ENCODE results near the gene LRRC8C. TPM values are rescaled to one million over a fixed set of nuclear protein-coding genes. Genes with fewer than 3 reads are reported as not detected.

Gene LRRC8C
- total and polyA plus RNA-seq, 10 of the 15 experiments (the other 5 are each of a cell fraction or from before 2014, with no cell fraction given) = 2.3 to 16.3 (median 10.8) TPM

GRCh38 chr1:89631816-89632656, 884 bp upstream of the LRRC8C start:
- RAD21 ChIA-PET (ENCODE audit: unreplicated experiment) = interaction anchor here (0.7 to 12.5 kb wide), 10 partner anchors 20 to 648 kb away, joined by 3 to 302 read pairs (median 4); no protein-coding TSS in a partner anchor
- Histone ChIP-seq H3K36me3 (ENCODE audit: control insufficient read depth in 2 of 2, insufficient read depth in 2 of 2, low read length in 1 of 2) (no peaks in the 10 kb centered on the region), H3K4me2 (ENCODE audit: control insufficient read depth, insufficient read depth) (peak overlapping the region; percentile 56), H3K4me1 (ENCODE audit: control insufficient read depth, insufficient read depth, low read length) (peaks cover 12% of the 10 kb centered on the region), H3K9me3 (replicated peaks; ENCODE audit: control insufficient read depth, insufficient read depth, low read length) (no peaks in the 10 kb centered on the region), H3K4me3 (peak overlapping the region; percentile 88), H4K20me1 (ENCODE audit: control insufficient read depth, insufficient read depth) (no peaks in the 10 kb centered on the region), H2AFZ (ENCODE audit: control insufficient read depth, low read depth, low read length) (peak overlapping the region; percentile 91), H3K27me3 (replicated peaks in 1 of 2; ENCODE audit: control insufficient read depth in 2 of 2, insufficient read depth in 2 of 2, low read length in 1 of 2) (no peaks in the 10 kb centered on the region; a peak in 1 of 4 replicates), H3K79me2 (ENCODE audit: control insufficient read depth, insufficient read depth, low read length) (peaks cover 35% of the 10 kb centered on the region), H3K9ac (ENCODE audit: control insufficient read depth, insufficient read depth, low read length) (peak overlapping the region; percentile 81), H3K27ac (ENCODE audit: control insufficient read depth, insufficient read depth) (0 out of 2 replicates have a peak overlapping the region, but pooled peaks have one; percentile 7)
- intact Hi-C loops (cut with micrococcal nuclease; ENCODE audit: unreplicated experiment) (loop anchor here (1.0 to 10.0 kb wide), 3 partner anchors 40 to 363 kb away; partner anchors contain the start of gene ZNF326), in situ Hi-C loops (cut with MboI) (loop anchor here (25.0 kb wide), 1 partner anchor 355 kb away; the partner anchor contains the start of gene ZNF326)
- POLR2A ChIA-PET = interaction anchor here (0.9 to 4.0 kb wide), 5 partner anchors 9 to 154 kb away, joined by 3 to 13 read pairs (median 4); no protein-coding TSS in a partner anchor
- FAIRE-seq = no peak
- no peak for ATAC-seq
- BruUV-seq (replicated peaks) = TSS peak; percentile 65
- DNase-seq (ENCODE audit: low read depth, low spot score) = no peak
- WGBS (ENCODE audit: insufficient coverage, insufficient replicate concordance, low lambda C conversion rate, missing lambda C conversion rate) = 65% methylated on average over 19 of the region's 19 CpGs
- CTCF ChIA-PET = interaction anchor here (0.7 to 19.0 kb wide), 17 partner anchors 9 to 150 kb away, joined by 3 to 369 read pairs (median 5); no protein-coding TSS in a partner anchor
- SMC1A ChIA-PET (ENCODE audit: uncharacterized antibody, unreplicated experiment) = interaction anchor here (0.7 to 20.4 kb wide), 15 partner anchors 10 to 149 kb away, joined by 3 to 391 read pairs (median 12); no protein-coding TSS in a partner anchor
- TF ChIP-seq HDGF (IDR thresholded peaks at IDR 0.05) = 0 out of 2 replicates have a peak, but pooled peaks have one; percentile 48
- no peak for TF ChIP-seq YY1 (IDR thresholded peaks at IDR 0.05; ENCODE audit: low read depth, low read length)
- no peak for TF ChIP-seq SMAD5 (IDR thresholded peaks at IDR 0.05; ENCODE audit: low read depth)
- TF ChIP-seq NR2F1 (conservative IDR thresholded peaks at IDR 0.05) = no peak
- no peak for TF ChIP-seq POU2F2 (IDR thresholded peaks at IDR 0.05; ENCODE audit: borderline replicate concordance, low read depth, low read length)
- TF ChIP-seq NBN (IDR thresholded peaks at IDR 0.05) = 0 out of 2 replicates have a peak, but pooled peaks have one; percentile 52
- peak; percentile 60 for TF ChIP-seq MEF2B (IDR thresholded peaks at IDR 0.05; ENCODE audit: partially characterized antibody, poor library complexity, severe bottlenecking)
